Suppressor macrophage treated with lipopolysaccharide for 4 hours (primary cell): ENCODE results near the gene FRMPD3.
"Not testable (repeated sequence)": the region's sequence is repeated elsewhere in the genome, so short reads cannot be mapped to it uniquely, and the experiment has no call there.

Experiments
- DNase-seq: peaks from one replicate; pipeline ENCODE4 v3.0.0-alpha.2; 2020

The FRMPD3 gene

GRCh38 chrX:107448998-107449835 lies at the start of gene FRMPD3:
FRMPD3 (plus strand) TSS chrX:107449652; CDS start chrX:107526589, 76,937 bp downstream.
- DNase-seq = no peak

DNA sequence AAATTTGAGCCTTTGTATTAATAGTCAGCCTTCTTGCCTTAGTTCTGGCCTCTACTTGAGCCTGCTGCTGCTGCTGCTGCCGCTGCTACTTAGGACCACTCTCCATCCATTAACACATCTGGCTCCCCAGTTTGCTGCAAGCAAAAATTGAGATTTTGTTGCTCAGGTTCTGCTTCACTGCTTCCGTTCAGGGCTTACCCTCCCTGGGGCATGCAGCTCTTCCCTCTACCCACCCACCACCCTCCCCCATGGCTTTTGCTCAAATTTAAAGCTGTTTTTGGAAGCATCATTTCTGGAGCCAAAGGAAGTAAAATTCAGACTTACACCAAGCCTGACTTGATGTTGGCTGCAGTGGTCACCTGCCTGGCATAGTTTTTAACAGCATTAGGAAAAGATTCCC lies 28.9 kb upstream of the FRMPD3 start:
- no peak for DNase-seq

GRCh38 chrX:107421337-107421861 lies 28.1 kb upstream of the FRMPD3 start:
- DNase-seq = no peak

- peak; percentile 38 for DNase-seq
These were observed 20.4 kb upstream of the FRMPD3 start for GRCh38 chrX:107429090-107429489.

- no peak for DNase-seq
These were observed 9.3 kb upstream of the FRMPD3 start for GRCh38 chrX:107440187-107440586.

- DNase-seq = no peak
These were observed 8.8 kb upstream of the FRMPD3 start for GRCh38 chrX:107440692-107441091.

- DNase-seq = no peak
These were observed 6.4 kb upstream of the FRMPD3 start for GRCh38 chrX:107442914-107443527.

- no peak for DNase-seq
These were observed 4.3 kb upstream of the FRMPD3 start for GRCh38 chrX:107445146-107445545.

DNA sequence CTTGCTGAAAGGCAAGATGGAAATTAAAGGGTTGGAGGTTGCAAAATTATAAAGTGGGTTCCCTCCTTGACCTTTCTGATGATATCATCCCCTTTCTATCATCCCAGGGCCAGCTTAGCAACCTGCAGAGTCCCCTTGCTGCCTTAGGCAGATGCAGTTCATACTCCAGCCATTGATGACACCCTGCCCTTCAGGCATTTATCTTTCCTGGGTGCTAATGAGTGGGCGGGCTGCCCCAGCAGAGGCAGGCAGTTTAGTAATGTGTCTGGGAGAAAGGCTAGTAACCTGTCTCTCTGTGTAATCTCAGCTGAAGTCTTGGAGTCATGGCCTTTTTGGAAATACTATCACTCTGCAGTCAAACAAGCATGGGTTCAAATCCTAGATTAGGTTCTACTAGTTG lies 3.8 kb upstream of the FRMPD3 start:
- DNase-seq = no peak

DNA sequence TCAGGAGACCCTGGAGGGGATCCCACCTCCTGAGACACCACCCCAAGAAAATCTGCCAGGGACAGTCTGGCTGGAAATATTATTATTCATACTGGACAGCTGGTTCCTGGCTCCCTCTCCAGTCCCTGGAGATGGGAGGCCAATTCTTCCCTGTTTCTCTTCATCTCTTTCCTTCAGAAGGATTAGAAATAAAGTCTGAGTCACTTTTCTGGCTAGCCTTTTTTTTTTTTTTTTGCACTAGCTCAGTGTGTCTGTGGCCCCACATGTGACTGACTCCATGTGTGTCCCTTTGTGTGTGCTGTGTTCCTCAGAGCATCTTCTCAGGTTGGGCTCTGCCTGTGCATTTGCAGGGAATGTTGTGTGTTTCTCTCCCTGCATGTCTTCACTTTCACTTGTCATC lies 1.8 kb upstream of the FRMPD3 start:
- no peak for DNase-seq

DNA sequence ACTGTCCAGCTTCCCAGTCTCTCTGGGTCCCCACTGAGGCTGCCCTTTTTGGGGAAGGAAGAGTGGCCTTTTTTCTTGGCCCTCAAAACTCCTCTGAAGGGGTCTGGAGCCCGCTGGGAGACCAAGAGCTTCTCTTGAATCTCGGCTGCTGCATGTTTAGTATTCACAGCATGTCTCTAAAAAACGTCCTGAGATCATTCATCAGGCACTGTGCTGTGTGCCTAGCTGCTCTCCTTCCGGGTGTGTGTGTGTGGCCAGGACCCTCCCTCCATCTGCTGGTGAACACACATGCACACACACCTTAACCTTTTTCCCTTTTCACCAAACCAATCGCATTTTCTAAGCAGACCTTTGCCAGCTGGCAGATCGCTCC lies 841 bp upstream of the FRMPD3 start:
- no peak for DNase-seq

DNA sequence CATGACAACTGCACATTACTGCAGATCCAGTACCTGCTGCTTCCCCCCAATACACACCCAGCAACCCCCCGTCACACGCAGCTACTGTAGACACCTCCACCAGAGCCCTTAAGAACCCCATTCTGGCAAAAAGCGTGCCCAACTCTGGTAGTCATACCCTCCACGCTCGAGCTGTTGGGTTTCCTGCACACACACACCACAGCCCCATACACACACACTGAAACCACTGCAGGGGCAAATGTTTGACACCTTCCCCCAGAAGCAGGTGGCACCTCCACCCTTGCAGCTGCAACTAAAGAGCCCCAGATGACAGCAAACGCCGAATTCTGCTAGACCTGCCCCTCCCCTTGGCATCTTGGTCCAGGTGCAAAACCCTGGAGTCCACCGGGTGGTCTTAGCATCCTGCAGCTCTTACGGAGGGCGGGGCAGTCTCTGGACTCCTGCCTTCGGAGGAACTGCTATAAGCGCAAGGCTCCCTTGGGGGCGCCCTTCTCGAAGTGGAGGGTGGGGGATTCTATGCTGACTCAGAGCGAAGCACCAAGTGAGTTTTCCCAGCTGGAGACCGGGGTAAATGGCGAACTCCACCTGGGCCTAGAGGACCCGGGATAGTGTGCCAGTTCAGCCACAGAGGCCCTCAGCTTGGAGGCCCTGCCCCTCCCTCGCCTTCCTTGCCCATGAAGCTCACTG lies 1.5 kb downstream of the FRMPD3 start:
- DNase-seq = no peak

- no peak for DNase-seq
These were observed 2.3 kb downstream of the FRMPD3 start for GRCh38 chrX:107451731-107452130.

DNA sequence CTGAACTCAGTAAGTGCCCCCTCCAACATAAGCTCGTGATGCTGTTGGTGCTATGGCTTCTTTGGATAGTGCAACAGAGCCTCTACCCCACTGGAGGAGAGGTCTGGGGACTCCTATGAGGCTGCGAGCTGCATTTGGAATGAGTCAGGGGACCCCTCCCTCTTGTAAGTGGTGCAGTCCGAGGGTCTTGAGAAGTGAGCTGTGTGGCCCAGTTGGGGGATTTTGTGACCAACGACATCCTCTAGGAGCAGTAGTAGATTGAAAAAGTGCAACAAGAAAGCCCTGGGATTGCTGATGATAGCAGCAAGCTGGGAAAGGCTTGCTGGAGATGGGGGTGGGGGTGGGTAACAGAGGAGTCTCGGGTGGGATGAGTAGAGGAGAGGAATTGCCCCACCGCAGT lies 3.1 kb downstream of the FRMPD3 start:
- DNase-seq = no peak

DNA sequence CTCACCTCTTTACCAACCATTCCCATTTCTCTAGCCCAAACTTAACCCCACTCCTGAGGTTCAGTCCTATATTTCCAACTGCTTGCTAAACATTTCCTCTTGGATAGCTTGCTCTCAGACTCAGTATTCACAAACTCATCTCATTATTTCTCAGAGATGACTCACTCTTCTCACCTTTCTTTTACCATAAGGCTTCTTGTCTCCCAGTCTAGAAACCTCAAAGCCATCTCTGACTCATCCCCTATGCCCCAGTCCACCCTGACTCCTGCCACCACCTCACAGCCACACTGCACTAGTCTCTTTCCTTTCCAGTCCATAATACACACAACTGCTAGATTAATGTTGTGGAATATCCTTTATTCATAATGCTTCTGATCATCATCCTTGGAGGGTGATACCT lies 4.8 kb downstream of the FRMPD3 start:
- no peak for DNase-seq

GRCh38 chrX:107457289-107457688 lies 7.8 kb downstream of the FRMPD3 start:
- no peak for DNase-seq

DNA sequence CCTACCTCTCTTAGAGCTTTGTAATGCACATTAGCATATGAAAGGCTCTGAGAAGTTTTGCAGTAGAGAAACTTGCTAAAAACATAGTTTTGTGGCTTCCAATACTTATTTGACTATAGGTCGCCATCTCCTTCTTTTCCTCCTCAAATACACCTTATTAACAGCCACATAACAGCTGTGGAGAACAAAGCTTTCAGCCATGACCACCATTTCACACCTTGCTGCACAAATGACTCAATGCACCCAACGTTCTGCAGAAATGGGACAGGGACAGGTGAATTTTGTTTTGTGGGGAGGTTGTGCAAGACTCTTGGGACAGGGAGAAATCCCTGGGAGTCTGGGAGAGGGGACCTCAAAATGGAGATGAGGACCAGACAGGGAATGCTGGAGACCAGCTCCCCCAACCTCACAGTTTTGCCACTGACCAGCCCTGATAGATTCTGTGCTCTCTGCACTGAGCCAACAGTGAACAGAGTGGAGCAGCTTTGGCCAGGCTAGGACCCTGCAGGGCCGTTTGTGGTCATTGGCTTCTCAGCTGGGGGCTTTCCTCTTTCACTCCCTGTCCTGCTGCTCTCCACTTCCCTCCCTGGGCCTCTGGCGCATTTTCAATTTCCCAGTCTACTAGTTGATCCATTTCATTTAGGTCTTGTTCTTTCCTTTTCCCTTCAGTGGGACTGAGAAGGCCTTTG lies 16.6 kb downstream of the FRMPD3 start:
- no peak for DNase-seq

DNA sequence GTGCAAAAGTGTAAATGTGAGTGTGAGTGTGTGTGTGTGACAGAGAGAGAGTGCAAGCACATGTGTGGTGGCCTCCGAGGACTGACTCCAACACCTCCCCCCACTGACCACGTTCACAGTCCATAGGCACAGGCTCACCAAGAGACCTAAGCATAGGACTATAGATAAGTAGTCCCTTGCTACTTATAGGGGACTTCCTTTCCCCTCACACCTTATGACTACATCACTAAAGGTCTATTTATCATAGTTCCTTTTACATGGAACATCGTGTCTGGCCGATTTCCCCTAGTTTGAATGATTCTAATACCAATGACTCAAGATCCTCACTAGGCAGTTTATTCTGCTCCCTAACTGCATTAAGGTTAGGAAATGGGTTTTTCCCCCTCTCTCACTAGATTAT lies 17.8 kb downstream of the FRMPD3 start:
- DNase-seq = no peak

DNA sequence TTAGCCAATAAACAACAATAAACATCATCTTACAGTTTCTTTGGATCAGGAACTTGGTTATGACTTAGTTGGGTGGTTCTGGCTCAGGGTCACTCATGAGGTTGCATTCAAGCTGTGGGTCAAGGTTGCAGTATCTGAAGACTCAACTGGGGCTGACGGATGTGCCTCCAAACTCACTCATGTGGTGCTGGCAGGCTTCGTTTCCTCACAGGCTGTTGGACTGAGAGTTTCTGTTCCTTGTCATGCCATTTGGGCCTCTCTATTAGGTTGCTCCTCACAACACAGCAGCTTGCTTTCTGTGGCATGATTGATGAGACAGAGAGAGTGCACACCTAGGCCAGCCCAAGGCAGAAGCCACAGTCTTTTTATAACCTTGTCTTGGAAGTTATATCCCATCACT lies 20.7 kb downstream of the FRMPD3 start:
- no peak for DNase-seq

- no peak for DNase-seq
These were observed 21.5 kb downstream of the FRMPD3 start for GRCh38 chrX:107470971-107471370.

- not testable (repeated sequence) for DNase-seq
These were observed 22.0 kb downstream of the FRMPD3 start for GRCh38 chrX:107471420-107471819.

DNA sequence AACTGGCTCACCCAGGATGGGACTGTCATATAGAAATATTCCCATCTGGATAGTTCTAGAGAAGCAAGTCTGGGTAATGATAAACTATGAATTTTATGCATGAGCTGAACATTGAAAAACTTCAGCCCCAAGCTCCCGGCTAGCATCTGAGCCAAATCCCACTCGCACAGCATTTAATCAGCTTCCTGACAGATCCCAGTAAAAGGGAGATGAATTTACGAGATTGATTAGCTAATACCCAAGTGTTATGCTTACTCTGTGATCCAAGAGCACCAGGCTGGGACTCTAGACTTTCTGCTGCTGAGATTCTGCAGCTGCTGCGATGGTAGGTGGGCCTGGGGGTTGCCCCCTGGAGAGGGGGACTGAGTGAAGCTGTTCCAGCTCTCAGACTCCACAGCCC lies 28.0 kb downstream of the FRMPD3 start:
- DNase-seq = no peak

DNA sequence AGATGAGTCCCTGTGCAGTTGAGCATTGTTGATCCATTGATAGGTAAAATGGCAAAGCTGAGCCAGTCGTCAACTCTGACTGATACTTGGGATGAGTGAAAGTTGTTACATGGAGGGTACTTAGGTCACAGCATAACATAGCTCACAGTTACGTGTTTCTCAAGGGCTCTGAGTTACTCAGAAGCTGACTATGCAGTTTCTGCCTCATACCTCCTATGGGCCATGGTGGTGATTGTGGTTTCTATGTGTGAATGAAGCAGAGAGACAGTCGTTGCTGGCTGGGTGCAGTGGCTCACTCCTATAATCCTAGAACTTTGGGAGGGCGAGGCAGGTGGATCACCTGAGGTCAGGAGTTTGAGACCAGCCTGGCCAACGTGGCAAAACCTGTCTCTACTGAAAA lies 30.8 kb downstream of the FRMPD3 start:
- no peak for DNase-seq
